K562 (cell line): ENCODE results near the gene TSPAN11. TPM values are rescaled to one million over a fixed set of nuclear protein-coding genes. Genes with fewer than 3 reads are reported as not detected.

Source experiments
- ATAC-seq: fragments of 200-7000 bp; cut with Tn5 transposase; 3 replicates; pipeline ENCODE4 v1.9.1; 2020; ENCODE audit warnings: moderate library complexity
- BruUV-seq: library from RNA; stranded (reverse); fragments of 400-500 nt; replicated peaks from 2 replicates; lab custom pipeline; 2021; lab: Mats Ljungman, UMichigan
- CTCF ChIA-PET: fragments of 300-600 bp; formaldehyde crosslinking; extraction: SDS; loops from one replicate; lab custom pipeline; 2021; ENCODE audit warnings: low intra/inter-chr PET ratio; lab: Yijun Ruan, JAX
- POLR2A ChIA-PET: fragments of 300-600, 350-650 bp; sonication (Branson Sonifier 250); formaldehyde crosslinking; extraction: SDS; loops from one replicate; lab custom pipeline; 2021; ENCODE audit warnings: antibody characterized with exemption, inconsistent platforms; lab: Yijun Ruan, JAX
- DNase-seq, 4 experiments: peaks; one replicate each; pipeline versions ENCODE4 v3.0.0 to v3.0.0-alpha.2; 2011 to 2018; ENCODE audit warnings: low spot score in 3 of 4, mixed read lengths in 3 of 4; ENCODE audit errors: extremely low read depth in 1 of 4
- FAIRE-seq: peaks from 2 replicates; lab custom pipeline; 2011; peaks lifted over from hg19 to GRCh38; lab: Jason Lieb, UNC
- H2AFZ ChIP-seq: 2 replicates; pipeline ENCODE4 v1.6.0; 2011; ENCODE audit warnings: low read depth, low read length, control low read depth, inconsistent platforms
- H3K27ac ChIP-seq: fragments of 200-600 bp; 3 replicates; pipeline ENCODE4 v1.8.0; 2011; ENCODE audit warnings: low read depth, mild to moderate bottlenecking, control low read depth, inconsistent platforms, low read length, moderate library complexity, mixed read lengths; ENCODE audit errors: extremely low read depth
- H3K27me3 ChIP-seq, 2 experiments: fragments of 300-600 bp in 1 of 2; 2 replicates in 1 of 2; 3 replicates in 1 of 2; pipeline versions ENCODE4 v1.6.0 to v1.8.0; 2011; ENCODE audit warnings: inconsistent platforms in 2 of 2, low read length in 2 of 2, mild to moderate bottlenecking in 1 of 2, mixed read lengths in 1 of 2, moderate library complexity in 1 of 2; ENCODE audit not compliant: control insufficient read depth in 2 of 2, insufficient read depth in 2 of 2
- H3K36me3 ChIP-seq: fragments of 300-600 bp; 3 replicates; pipeline ENCODE4 v1.8.0; 2011; ENCODE audit warnings: mild to moderate bottlenecking, low read length, inconsistent platforms; ENCODE audit not compliant: control insufficient read depth, insufficient read depth
- H3K4me1 ChIP-seq, 2 experiments: fragments of 200-600 bp in 1 of 2; replicated peaks in 1 of 2; 2 replicates in 1 of 2; 3 replicates in 1 of 2; pipeline versions ENCODE4 v1.5.1 to v1.8.0; 2011; ENCODE audit warnings: inconsistent platforms in 2 of 2, low read length in 2 of 2, mild to moderate bottlenecking in 1 of 2, mixed read lengths in 1 of 2, moderate library complexity in 1 of 2; ENCODE audit not compliant: control insufficient read depth in 2 of 2, insufficient read depth in 2 of 2
- H3K4me2 ChIP-seq: 2 replicates; pipeline ENCODE4 v1.6.1; 2011; ENCODE audit warnings: low read length, control low read depth, inconsistent platforms, mixed read lengths; ENCODE audit not compliant: insufficient read depth
- H3K4me3 ChIP-seq: fragments of 200-600 bp; sonication (generic), shearing (Covaris generic); 2 replicates; pipeline ENCODE4 v1.5.1; 2016; ENCODE audit warnings: control low read depth, inconsistent platforms
- H3K79me2 ChIP-seq: fragments of 200-600 bp; 3 replicates; pipeline ENCODE4 v1.8.0; 2011; ENCODE audit warnings: low read length, inconsistent platforms; ENCODE audit not compliant: control insufficient read depth, insufficient read depth
- H3K9ac ChIP-seq, 2 experiments: 2 replicates each; pipeline versions ENCODE4 v1.6.0 to v1.6.1; 2011; ENCODE audit warnings: low read depth in 2 of 2, low read length in 2 of 2, control low read depth in 1 of 2, inconsistent platforms in 1 of 2, mild to moderate bottlenecking in 1 of 2, mixed read lengths in 1 of 2; ENCODE audit not compliant: insufficient read depth in 1 of 2
- H3K9me1 ChIP-seq: one replicate; pipeline ENCODE4 v1.6.0; 2011; ENCODE audit warnings: inconsistent platforms, mild to moderate bottlenecking, low read length, moderate library complexity; ENCODE audit not compliant: control insufficient read depth, insufficient read depth
- H3K9me3 ChIP-seq: replicated peaks from 2 replicates; pipeline ENCODE4 v1.5.1; 2011; ENCODE audit warnings: low read depth, low read length, inconsistent platforms; ENCODE audit not compliant: control insufficient read depth, insufficient read depth
- H4K20me1 ChIP-seq: replicated peaks from 2 replicates; pipeline ENCODE4 v1.6.1; 2011; ENCODE audit warnings: low read length, inconsistent platforms, mixed read lengths; ENCODE audit not compliant: control insufficient read depth, insufficient read depth
- E2F8 ChIP-seq: fragments of 450-650 bp; IDR thresholded peaks from 2 replicates; pipeline ENCODE4 v1.7.1; 2018; ENCODE audit warnings: mild to moderate bottlenecking, low read depth; ENCODE audit not compliant: partially characterized antibody
- FOXK2 ChIP-seq, 2 experiments: fragments of 450-650 bp; IDR thresholded peaks in 1 of 2; conservative IDR thresholded peaks in 1 of 2; 2 replicates each; pipeline ENCODE4 v1.6.1; 2016; ENCODE audit warnings: low read depth in 2 of 2, mild to moderate bottlenecking in 1 of 2
- HNRNPLL ChIP-seq: fragments of 200-400 bp; formaldehyde crosslinking; IDR thresholded peaks from 2 replicates; pipeline ENCODE4 v1.6.1; 2017; ENCODE audit warnings: low read length, low read depth, mild to moderate bottlenecking; ENCODE audit not compliant: poor library complexity, severe bottlenecking
- LEF1 ChIP-seq: fragments of 450-650 bp; IDR thresholded peaks from 2 replicates; pipeline ENCODE4 v1.6.1; 2016; ENCODE audit warnings: mild to moderate bottlenecking
- PURB ChIP-seq: sonication (generic); formaldehyde crosslinking; IDR thresholded peaks from 2 replicates; pipeline ENCODE4 v1.9.0; 2021; ENCODE audit warnings: low read depth, mild to moderate bottlenecking, missing genetic modification reagents
- RBM25 ChIP-seq: fragments of 200-400 bp; formaldehyde crosslinking; IDR thresholded peaks from 2 replicates; pipeline ENCODE4 v1.6.1; 2018; ENCODE audit warnings: low read length, low read depth, moderate library complexity; ENCODE audit not compliant: severe bottlenecking
- RFX5 ChIP-seq: IDR thresholded peaks from 2 replicates; pipeline ENCODE4 v1.6.1; 2011; ENCODE audit warnings: low read depth, mild to moderate bottlenecking, improper control_type of control experiment, low read length
- SP1 ChIP-seq: sonication (generic); formaldehyde crosslinking; IDR thresholded peaks from 2 replicates; pipeline ENCODE4 v1.8.1; 2022; ENCODE audit warnings: mild to moderate bottlenecking, missing genetic modification reagents
- SRSF3 ChIP-seq: fragments of 200-400 bp; formaldehyde crosslinking; IDR thresholded peaks from 2 replicates; pipeline ENCODE4 v1.6.1; 2016; ENCODE audit warnings: mild to moderate bottlenecking, low read length, moderate library complexity; ENCODE audit not compliant: insufficient read depth
- ZNF146 ChIP-seq: IDR thresholded peaks from one replicate; pipeline ENCODE4 v1.6.1; 2018; ENCODE audit warnings: missing compliant biosample characterization; ENCODE audit not compliant: unreplicated experiment
- WGBS: fragments of 100-300 bp; shearing (Covaris generic); methylation state at CpG from one replicate; pipeline ENCODE4 v1.1.6; 2016; ENCODE audit warnings: low coverage, mixed read lengths; ENCODE audit not compliant: insufficient coverage; ENCODE audit errors: missing lambda C conversion rate; 5-methylcytosine and 5-hydroxymethylcytosine counted together
- in situ Hi-C: fragments of 300-500 bp; cut with MboI; formaldehyde crosslinking; loops from 4 replicates; pipeline ENCODE4 v1.15.0; 2018; ENCODE audit warnings: inconsistent platforms, mixed read lengths
- intact Hi-C: fragments of 100-400 bp; cut with micrococcal nuclease; formaldehyde crosslinking; loops from 2 replicates; pipeline ENCODE4 v1.14.2; 2022
- polyA plus RNA-seq, 8 experiments: library from polyadenylated mRNA; depleted of rRNA in 4 of 8; stranded (reverse) in 5 of 8; unstranded in 3 of 8; fragments of >200 nt; fragmentation: Nextera tagmentation in 2 of 8; fragmentation: Illumina TruSeq in 1 of 8; extraction: Ambion mirVana in 2 of 8; extraction: Trizol in 1 of 8; gene quantifications; 2 replicates each; pipeline versions ENCODE4 v1.2.1 to v1.2.3, GENCODE V29; 2011 to 2014; ENCODE audit warnings: inconsistent platforms in 1 of 8, missing spikeins in 1 of 8
- total RNA-seq, 7 experiments: library from RNA; depleted of rRNA in 6 of 7; stranded (reverse); fragments of >200 nt in 6 of 7; fragmentation: Illumina TruSeq in 2 of 7; extraction: Trizol in 2 of 7; gene quantifications; 2 replicates each; pipeline versions ENCODE4 v1.2.1 to v1.2.3, GENCODE V29; 2011 to 2021; ENCODE audit warnings: low replicate concordance in 1 of 7
- TF ChIP-seq, protein P1 (sequence below): IDR thresholded peaks from 2 replicates; pipeline ENCODE4 v1.6.1; 2012; ENCODE audit warnings: low read depth, low read length, improper control_type of control experiment, borderline replicate concordance

The TSPAN11 gene
- total and polyA plus RNA-seq, 9 of the 15 experiments (the other 6 are each of a cell fraction or from before 2014, with no cell fraction given): not detected

GRCh38 chr12:31018790-31019505 is 92.4 kb downstream of the TSPAN11 start:
- no peak for ATAC-seq
- Histone ChIP-seq H3K4me3 (no peak overlapping the region), H3K27me3 (peaks cover 16 to 46% of the 10 kb centered on the region in 2 experiments), H3K9me1 (no peaks in the 10 kb centered on the region), H3K9ac (no peak overlapping the region), H2AFZ (no peak overlapping the region), H3K4me1 (no peaks in the 10 kb centered on the region; a peak in 1 of 5 replicates), H3K27ac (no peak overlapping the region), H3K36me3 (no peaks in the 10 kb centered on the region), H4K20me1 (no peaks in the 10 kb centered on the region), H3K4me2 (no peak overlapping the region), H3K9me3 (no peaks in the 10 kb centered on the region), H3K79me2 (no peaks in the 10 kb centered on the region)
- CTCF ChIA-PET: no interaction called here
- no TSS peak for BruUV-seq
- intact Hi-C loops (no loop called here), in situ Hi-C loops (no loop called here)
- POLR2A ChIA-PET: no interaction called here
- WGBS: 2% methylated on average over 6 of the region's 6 CpGs
- DNase-seq: no peak
- peak; percentile 80 for TF ChIP-seq RBM25
- peak; percentile 90 for TF ChIP-seq ZNF146 (CRISPR knock-in tag)
- TF ChIP-seq RFX5: no peak
- no peak for FAIRE-seq

GRCh38 chr12:31019561-31019960 is 93.0 kb downstream of the TSPAN11 start:
- in situ Hi-C loops: no loop called here
- POLR2A ChIA-PET: no interaction called here
- Histone ChIP-seq H3K9ac (no peak overlapping the region), H3K36me3 (no peaks in the 10 kb centered on the region), H3K4me2 (no peak overlapping the region), H3K4me1 (no peaks in the 10 kb centered on the region; a peak in 1 of 5 replicates), H4K20me1 (no peaks in the 10 kb centered on the region), H3K27me3 (peaks cover 16 to 46% of the 10 kb centered on the region in 2 experiments), H2AFZ (no peak overlapping the region), H3K9me1 (no peaks in the 10 kb centered on the region), H3K79me2 (no peaks in the 10 kb centered on the region), H3K27ac (no peak overlapping the region), H3K9me3 (no peaks in the 10 kb centered on the region)
- no peak for ATAC-seq
- BruUV-seq: no TSS peak
- peak; percentile 48 for FAIRE-seq
- intact Hi-C loops: no loop called here
- 3% methylated on average over 6 of the region's 6 CpGs for WGBS
- no peak for DNase-seq
- TF ChIP-seq E2F8 (no peak), LEF1 (no peak), FOXK2 (conservative IDR thresholded peaks at IDR 0.05 in 1 of 2, IDR thresholded peaks at IDR 0.05 in 1 of 2; ENCODE audit: low read depth in 2 of 2) (no peak), SRSF3 (no peak), PURB (CRISPR knock-in tag) (no peak), SP1 (CRISPR knock-in tag) (no peak), HNRNPLL (no peak)
- TF ChIP-seq, protein P1, sequence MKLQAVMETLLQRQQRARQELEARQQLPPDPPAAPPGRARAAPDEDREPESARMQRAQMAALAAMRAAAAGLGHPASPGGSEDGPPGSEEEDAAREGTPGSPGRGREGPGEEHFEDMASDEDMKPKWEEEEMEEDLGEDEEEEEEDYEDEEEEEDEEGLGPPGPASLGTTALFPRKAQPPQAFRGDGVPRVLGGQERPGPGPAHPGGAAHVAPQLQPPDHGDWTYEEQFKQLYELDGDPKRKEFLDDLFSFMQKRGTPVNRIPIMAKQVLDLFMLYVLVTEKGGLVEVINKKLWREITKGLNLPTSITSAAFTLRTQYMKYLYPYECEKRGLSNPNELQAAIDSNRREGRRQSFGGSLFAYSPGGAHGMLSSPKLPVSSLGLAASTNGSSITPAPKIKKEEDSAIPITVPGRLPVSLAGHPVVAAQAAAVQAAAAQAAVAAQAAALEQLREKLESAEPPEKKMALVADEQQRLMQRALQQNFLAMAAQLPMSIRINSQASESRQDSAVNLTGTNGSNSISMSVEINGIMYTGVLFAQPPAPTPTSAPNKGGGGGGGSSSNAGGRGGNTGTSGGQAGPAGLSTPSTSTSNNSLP: no peak
- TF ChIP-seq, all 486 proteins: peak for 0
- CTCF ChIA-PET: no interaction called here
- H3K4me3 ChIP-seq: no peak overlapping the region
